K562 (cell line): Measurements from ENCODE around the gene MDN1. TPM values are rescaled to one million over a fixed set of nuclear protein-coding genes. Genes with fewer than 3 reads are reported as not detected.

Experiments
- ATAC-seq: fragments of 200-7000 bp; cut with Tn5 transposase; 3 replicates; pipeline ENCODE4 v1.9.1; 2020; ENCODE audit warnings: moderate library complexity
- BruUV-seq: library from RNA; stranded (reverse); fragments of 400-500 nt; replicated peaks from 2 replicates; lab custom pipeline; 2021; lab: Mats Ljungman, UMichigan
- CTCF ChIA-PET: fragments of 300-600 bp; formaldehyde crosslinking; extraction: SDS; loops from one replicate; lab custom pipeline; 2021; ENCODE audit warnings: low intra/inter-chr PET ratio; lab: Yijun Ruan, JAX
- POLR2A ChIA-PET: fragments of 300-600, 350-650 bp; sonication (Branson Sonifier 250); formaldehyde crosslinking; extraction: SDS; loops from one replicate; lab custom pipeline; 2021; ENCODE audit warnings: antibody characterized with exemption, inconsistent platforms; lab: Yijun Ruan, JAX
- DNase-seq, 4 experiments: peaks; one replicate each; pipeline versions ENCODE4 v3.0.0 to v3.0.0-alpha.2; 2011 to 2018; ENCODE audit warnings: low spot score in 3 of 4, mixed read lengths in 3 of 4; ENCODE audit errors: extremely low read depth in 1 of 4
- FAIRE-seq: peaks from 2 replicates; lab custom pipeline; 2011; peaks lifted over from hg19 to GRCh38; lab: Jason Lieb, UNC
- H2AFZ ChIP-seq: 2 replicates; pipeline ENCODE4 v1.6.0; 2011; ENCODE audit warnings: low read depth, low read length, control low read depth, inconsistent platforms
- H3K27ac ChIP-seq: fragments of 200-600 bp; 3 replicates; pipeline ENCODE4 v1.8.0; 2011; ENCODE audit warnings: low read depth, mild to moderate bottlenecking, control low read depth, inconsistent platforms, low read length, moderate library complexity, mixed read lengths; ENCODE audit errors: extremely low read depth
- H3K27me3 ChIP-seq, 2 experiments: fragments of 300-600 bp in 1 of 2; 2 replicates in 1 of 2; 3 replicates in 1 of 2; pipeline versions ENCODE4 v1.6.0 to v1.8.0; 2011; ENCODE audit warnings: inconsistent platforms in 2 of 2, low read length in 2 of 2, mild to moderate bottlenecking in 1 of 2, mixed read lengths in 1 of 2, moderate library complexity in 1 of 2; ENCODE audit not compliant: control insufficient read depth in 2 of 2, insufficient read depth in 2 of 2
- H3K36me3 ChIP-seq: fragments of 300-600 bp; 3 replicates; pipeline ENCODE4 v1.8.0; 2011; ENCODE audit warnings: mild to moderate bottlenecking, low read length, inconsistent platforms; ENCODE audit not compliant: control insufficient read depth, insufficient read depth
- H3K4me1 ChIP-seq, 2 experiments: fragments of 200-600 bp in 1 of 2; replicated peaks in 1 of 2; 2 replicates in 1 of 2; 3 replicates in 1 of 2; pipeline versions ENCODE4 v1.5.1 to v1.8.0; 2011; ENCODE audit warnings: inconsistent platforms in 2 of 2, low read length in 2 of 2, mild to moderate bottlenecking in 1 of 2, mixed read lengths in 1 of 2, moderate library complexity in 1 of 2; ENCODE audit not compliant: control insufficient read depth in 2 of 2, insufficient read depth in 2 of 2
- H3K4me2 ChIP-seq: 2 replicates; pipeline ENCODE4 v1.6.1; 2011; ENCODE audit warnings: low read length, control low read depth, inconsistent platforms, mixed read lengths; ENCODE audit not compliant: insufficient read depth
- H3K4me3 ChIP-seq: fragments of 200-600 bp; sonication (generic), shearing (Covaris generic); 2 replicates; pipeline ENCODE4 v1.5.1; 2016; ENCODE audit warnings: control low read depth, inconsistent platforms
- H3K79me2 ChIP-seq: fragments of 200-600 bp; 3 replicates; pipeline ENCODE4 v1.8.0; 2011; ENCODE audit warnings: low read length, inconsistent platforms; ENCODE audit not compliant: control insufficient read depth, insufficient read depth
- H3K9ac ChIP-seq, 2 experiments: 2 replicates each; pipeline versions ENCODE4 v1.6.0 to v1.6.1; 2011; ENCODE audit warnings: low read depth in 2 of 2, low read length in 2 of 2, control low read depth in 1 of 2, inconsistent platforms in 1 of 2, mild to moderate bottlenecking in 1 of 2, mixed read lengths in 1 of 2; ENCODE audit not compliant: insufficient read depth in 1 of 2
- H3K9me1 ChIP-seq: one replicate; pipeline ENCODE4 v1.6.0; 2011; ENCODE audit warnings: inconsistent platforms, mild to moderate bottlenecking, low read length, moderate library complexity; ENCODE audit not compliant: control insufficient read depth, insufficient read depth
- H3K9me3 ChIP-seq: replicated peaks from 2 replicates; pipeline ENCODE4 v1.5.1; 2011; ENCODE audit warnings: low read depth, low read length, inconsistent platforms; ENCODE audit not compliant: control insufficient read depth, insufficient read depth
- H4K20me1 ChIP-seq: replicated peaks from 2 replicates; pipeline ENCODE4 v1.6.1; 2011; ENCODE audit warnings: low read length, inconsistent platforms, mixed read lengths; ENCODE audit not compliant: control insufficient read depth, insufficient read depth
- PURB ChIP-seq: sonication (generic); formaldehyde crosslinking; IDR thresholded peaks from 2 replicates; pipeline ENCODE4 v1.9.0; 2021; ENCODE audit warnings: low read depth, mild to moderate bottlenecking, missing genetic modification reagents
- YBX1 ChIP-seq: fragments of 450-650 bp; IDR thresholded peaks from 2 replicates; pipeline ENCODE4 v1.7.1; 2016; ENCODE audit warnings: mild to moderate bottlenecking
- WGBS: fragments of 100-300 bp; shearing (Covaris generic); methylation state at CpG from one replicate; pipeline ENCODE4 v1.1.6; 2016; ENCODE audit warnings: low coverage, mixed read lengths; ENCODE audit not compliant: insufficient coverage; ENCODE audit errors: missing lambda C conversion rate; 5-methylcytosine and 5-hydroxymethylcytosine counted together
- in situ Hi-C: fragments of 300-500 bp; cut with MboI; formaldehyde crosslinking; loops from 4 replicates; pipeline ENCODE4 v1.15.0; 2018; ENCODE audit warnings: inconsistent platforms, mixed read lengths
- intact Hi-C: fragments of 100-400 bp; cut with micrococcal nuclease; formaldehyde crosslinking; loops from 2 replicates; pipeline ENCODE4 v1.14.2; 2022
- polyA plus RNA-seq, 8 experiments: library from polyadenylated mRNA; depleted of rRNA in 4 of 8; stranded (reverse) in 5 of 8; unstranded in 3 of 8; fragments of >200 nt; fragmentation: Nextera tagmentation in 2 of 8; fragmentation: Illumina TruSeq in 1 of 8; extraction: Ambion mirVana in 2 of 8; extraction: Trizol in 1 of 8; gene quantifications; 2 replicates each; pipeline versions ENCODE4 v1.2.1 to v1.2.3, GENCODE V29; 2011 to 2014; ENCODE audit warnings: inconsistent platforms in 1 of 8, missing spikeins in 1 of 8
- total RNA-seq, 7 experiments: library from RNA; depleted of rRNA in 6 of 7; stranded (reverse); fragments of >200 nt in 6 of 7; fragmentation: Illumina TruSeq in 2 of 7; extraction: Trizol in 2 of 7; gene quantifications; 2 replicates each; pipeline versions ENCODE4 v1.2.1 to v1.2.3, GENCODE V29; 2011 to 2021; ENCODE audit warnings: low replicate concordance in 1 of 7
- TF ChIP-seq, protein P1 (sequence below): fragments of 250-450 bp; sonication (Bioruptor Pico); IDR thresholded peaks from 2 replicates; pipeline ENCODE4 v1.4.0; 2020; ENCODE audit warnings: mild to moderate bottlenecking, moderate library complexity, borderline replicate concordance
- TF ChIP-seq, protein P2 (sequence below), 2 experiments: fragments of 450-650 bp; IDR thresholded peaks; 2 replicates each; pipeline ENCODE4 v1.6.1; 2016; ENCODE audit warnings: mild to moderate bottlenecking in 2 of 2, borderline replicate concordance in 1 of 2, low read depth in 1 of 2, moderate library complexity in 1 of 2

The MDN1 gene
- total and polyA plus RNA-seq, 9 of the 15 experiments (the other 6 are each of a cell fraction or from before 2014, with no cell fraction given) = 25.6 to 93.6 (median 43.0) TPM

GRCh38 chr6:89768324-89768723 is 51.3 kb downstream of the MDN1 start:
- H3K4me1 ChIP-seq = no peaks in the 10 kb centered on the region
- H2AFZ ChIP-seq = no peak overlapping the region
- ChIA-PET POLR2A (interaction anchor here (0.6 to 1.7 kb wide), 2 partner anchors 13 to 76 kb away, joined by 3 read pairs; no protein-coding TSS in a partner anchor), CTCF (no interaction called here)
- no peaks in the 10 kb centered on the region for H3K27me3 ChIP-seq
- FAIRE-seq (no peak), DNase-seq (no peak), ATAC-seq (no peak)
- peaks cover 86% of the 10 kb centered on the region for H3K36me3 ChIP-seq
- no peaks in the 10 kb centered on the region for H4K20me1 ChIP-seq
- H3K9me3 ChIP-seq = no peaks in the 10 kb centered on the region
- no TSS peak for BruUV-seq
- no peak overlapping the region for H3K27ac ChIP-seq
- no peak for TF ChIP-seq PURB (CRISPR knock-in tag)
- no peak overlapping the region for H3K4me2 ChIP-seq
- no peak overlapping the region for H3K9ac ChIP-seq
- H3K9me1 ChIP-seq = no peaks in the 10 kb centered on the region
- intact Hi-C loops (no loop called here), in situ Hi-C loops (no loop called here)
- no peaks in the 10 kb centered on the region for H3K79me2 ChIP-seq
- no peak overlapping the region for H3K4me3 ChIP-seq
- 88% methylated on average over 6 of the region's 6 CpGs for WGBS

GRCh38 chr6:89763550-89763949 is 56.0 kb downstream of the MDN1 start:
- intact Hi-C loops = no loop called here
- Histone ChIP-seq H3K27ac (no peak overlapping the region), H4K20me1 (no peaks in the 10 kb centered on the region), H3K79me2 (no peaks in the 10 kb centered on the region), H3K9me1 (no peaks in the 10 kb centered on the region), H3K4me2 (no peak overlapping the region), H3K27me3 (no peaks in the 10 kb centered on the region), H3K4me3 (no peak overlapping the region), H3K4me1 (no peaks in the 10 kb centered on the region), H2AFZ (no peak overlapping the region), H3K9me3 (no peaks in the 10 kb centered on the region), H3K36me3 (peaks cover 78% of the 10 kb centered on the region), H3K9ac (no peak overlapping the region)
- POLR2A ChIA-PET = interaction anchor here (0.6 kb wide), 1 partner anchor 40 kb away, joined by 3 read pairs; no protein-coding TSS in a partner anchor
- no peak for ATAC-seq
- in situ Hi-C loops = no loop called here
- CTCF ChIA-PET = no interaction called here
- WGBS = 61% methylated on average over 2 of the region's 2 CpGs
- no peak for DNase-seq
- no TSS peak for BruUV-seq
- no peak for FAIRE-seq
- TF ChIP-seq YBX1 = no peak
- TF ChIP-seq, protein P1, sequence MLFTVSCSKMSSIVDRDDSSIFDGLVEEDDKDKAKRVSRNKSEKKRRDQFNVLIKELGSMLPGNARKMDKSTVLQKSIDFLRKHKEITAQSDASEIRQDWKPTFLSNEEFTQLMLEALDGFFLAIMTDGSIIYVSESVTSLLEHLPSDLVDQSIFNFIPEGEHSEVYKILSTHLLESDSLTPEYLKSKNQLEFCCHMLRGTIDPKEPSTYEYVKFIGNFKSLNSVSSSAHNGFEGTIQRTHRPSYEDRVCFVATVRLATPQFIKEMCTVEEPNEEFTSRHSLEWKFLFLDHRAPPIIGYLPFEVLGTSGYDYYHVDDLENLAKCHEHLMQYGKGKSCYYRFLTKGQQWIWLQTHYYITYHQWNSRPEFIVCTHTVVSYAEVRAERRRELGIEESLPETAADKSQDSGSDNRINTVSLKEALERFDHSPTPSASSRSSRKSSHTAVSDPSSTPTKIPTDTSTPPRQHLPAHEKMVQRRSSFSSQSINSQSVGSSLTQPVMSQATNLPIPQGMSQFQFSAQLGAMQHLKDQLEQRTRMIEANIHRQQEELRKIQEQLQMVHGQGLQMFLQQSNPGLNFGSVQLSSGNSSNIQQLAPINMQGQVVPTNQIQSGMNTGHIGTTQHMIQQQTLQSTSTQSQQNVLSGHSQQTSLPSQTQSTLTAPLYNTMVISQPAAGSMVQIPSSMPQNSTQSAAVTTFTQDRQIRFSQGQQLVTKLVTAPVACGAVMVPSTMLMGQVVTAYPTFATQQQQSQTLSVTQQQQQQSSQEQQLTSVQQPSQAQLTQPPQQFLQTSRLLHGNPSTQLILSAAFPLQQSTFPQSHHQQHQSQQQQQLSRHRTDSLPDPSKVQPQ = no peak
- TF ChIP-seq, protein P2, sequence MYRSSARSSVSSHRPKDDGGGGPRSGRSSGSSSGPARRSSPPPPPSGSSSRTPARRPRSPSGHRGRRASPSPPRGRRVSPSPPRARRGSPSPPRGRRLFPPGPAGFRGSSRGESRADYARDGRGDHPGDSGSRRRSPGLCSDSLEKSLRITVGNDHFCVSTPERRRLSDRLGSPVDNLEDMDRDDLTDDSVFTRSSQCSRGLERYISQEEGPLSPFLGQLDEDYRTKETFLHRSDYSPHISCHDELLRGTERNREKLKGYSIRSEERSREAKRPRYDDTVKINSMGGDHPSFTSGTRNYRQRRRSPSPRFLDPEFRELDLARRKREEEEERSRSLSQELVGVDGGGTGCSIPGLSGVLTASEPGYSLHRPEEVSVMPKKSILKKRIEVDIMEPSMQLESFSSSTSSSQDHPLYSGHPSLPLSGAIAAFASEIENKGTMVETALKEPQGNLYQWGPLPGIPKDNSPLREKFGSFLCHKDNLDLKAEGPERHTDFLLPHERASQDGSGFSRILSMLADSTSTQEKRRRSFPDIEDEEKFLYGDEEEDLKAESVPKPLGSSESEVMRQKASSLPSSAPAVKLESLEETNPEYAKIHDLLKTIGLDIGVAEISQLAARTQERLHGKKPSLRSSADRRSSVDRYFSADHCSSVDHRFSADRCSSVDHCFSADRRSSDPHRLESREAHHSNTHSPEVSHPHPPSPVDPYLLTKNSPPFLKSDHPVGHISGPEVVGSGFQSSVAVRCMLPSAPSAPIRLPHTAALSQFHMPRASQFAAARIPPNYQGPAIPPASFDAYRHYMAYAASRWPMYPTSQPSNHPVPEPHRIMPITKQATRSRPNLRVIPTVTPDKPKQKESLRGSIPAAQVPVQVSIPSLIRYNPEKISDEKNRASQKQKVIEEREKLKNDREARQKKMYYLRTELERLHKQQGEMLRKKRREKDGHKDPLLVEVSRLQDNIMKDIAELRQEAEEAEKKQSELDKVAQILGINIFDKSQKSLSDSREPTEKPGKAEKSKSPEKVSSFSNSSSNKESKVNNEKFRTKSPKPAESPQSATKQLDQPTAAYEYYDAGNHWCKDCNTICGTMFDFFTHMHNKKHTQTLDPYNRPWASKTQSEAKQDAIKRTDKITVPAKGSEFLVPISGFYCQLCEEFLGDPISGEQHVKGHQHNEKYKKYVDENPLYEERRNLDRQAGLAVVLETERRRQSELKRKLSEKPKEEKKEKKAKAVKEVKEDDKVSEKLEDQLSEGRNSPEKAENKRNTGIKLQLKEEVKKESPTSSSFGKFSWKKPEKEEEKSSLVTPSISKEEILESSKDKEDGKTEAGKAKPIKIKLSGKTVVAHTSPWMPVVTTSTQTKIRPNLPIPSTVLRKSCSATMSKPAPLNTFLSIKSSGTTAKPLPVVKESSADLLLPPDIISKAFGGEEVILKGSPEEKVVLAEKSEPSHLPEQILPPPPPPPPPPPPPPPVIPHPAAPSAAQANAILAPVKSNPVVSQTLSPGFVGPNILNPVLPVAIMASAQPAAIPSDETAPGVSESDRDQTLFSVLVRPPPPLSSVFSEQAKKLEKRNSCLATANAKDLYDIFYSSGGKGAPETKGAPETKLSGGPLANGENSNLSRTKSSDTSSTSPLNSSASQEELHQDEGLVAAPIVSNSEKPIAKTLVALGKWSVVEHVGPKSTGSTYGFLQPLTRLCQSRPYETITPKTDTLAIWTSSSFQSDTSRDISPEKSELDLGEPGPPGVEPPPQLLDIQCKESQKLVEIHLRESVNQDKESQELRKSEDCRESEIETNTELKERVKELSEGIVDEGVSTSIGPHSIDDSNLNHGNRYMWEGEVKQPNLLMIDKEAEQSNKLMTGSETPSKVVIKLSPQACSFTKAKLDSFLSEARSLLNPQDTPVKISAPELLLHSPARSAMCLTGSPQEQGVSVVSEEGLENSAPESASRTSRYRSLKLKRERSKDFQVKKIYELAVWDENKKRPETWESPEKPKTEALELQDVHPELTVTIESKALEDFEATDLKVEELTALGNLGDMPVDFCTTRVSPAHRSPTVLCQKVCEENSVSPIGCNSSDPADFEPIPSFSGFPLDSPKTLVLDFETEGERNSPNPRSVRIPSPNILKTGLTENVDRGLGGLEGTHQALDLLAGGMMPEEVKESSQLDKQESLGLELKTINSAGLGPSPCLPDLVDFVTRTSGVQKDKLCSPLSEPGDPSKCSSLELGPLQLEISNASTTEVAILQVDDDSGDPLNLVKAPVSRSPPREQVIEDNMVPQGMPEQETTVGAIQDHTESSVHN (IDR thresholded peaks at IDR 0.05; ENCODE audit: borderline replicate concordance in 1 of 2, low read depth in 1 of 2) = no peak
